Loucy (cell line): ENCODE data around the gene RBMS3.

Experiments used
- H2AFZ ChIP-seq: fragments of 200-600 bp; sonication (generic); 2 replicates; pipeline ENCODE4 v1.6.0; 2016; ENCODE audit warnings: antibody characterized with exemption, mild to moderate bottlenecking, low read length, moderate library complexity
- H3F3A ChIP-seq: fragments of 200-600 bp; 2 replicates; pipeline ENCODE4 v1.6.0; 2016; ENCODE audit warnings: antibody characterized with exemption, low read depth, mild to moderate bottlenecking
- H3K27me3 ChIP-seq: fragments of 200-600 bp; sonication (generic); 2 replicates; pipeline ENCODE4 v1.6.1; 2014; ENCODE audit warnings: low read length, mild to moderate bottlenecking; ENCODE audit not compliant: insufficient read depth, poor library complexity, severe bottlenecking
- H3K36me3 ChIP-seq: fragments of 200-600 bp; sonication (generic); 2 replicates; pipeline ENCODE4 v1.6.1; 2016; ENCODE audit warnings: low read length; ENCODE audit not compliant: insufficient read depth
- H3K4me1 ChIP-seq: fragments of 200-600 bp; sonication (generic); 2 replicates; pipeline ENCODE4 v1.5.1; 2014; ENCODE audit warnings: low read length, mild to moderate bottlenecking; ENCODE audit not compliant: insufficient read depth, poor library complexity, severe bottlenecking
- H3K4me2 ChIP-seq: fragments of 200-600 bp; sonication (generic); 2 replicates; pipeline ENCODE4 v1.6.0; 2014; ENCODE audit warnings: antibody characterized with exemption, low read length, low read depth, mild to moderate bottlenecking; ENCODE audit not compliant: poor library complexity, severe bottlenecking
- H3K4me3 ChIP-seq: fragments of 200-600 bp; sonication (generic); 2 replicates; pipeline ENCODE4 v1.5.1; 2014; ENCODE audit warnings: low read length, mild to moderate bottlenecking, mixed read lengths; ENCODE audit not compliant: poor library complexity, severe bottlenecking
- H3K79me2 ChIP-seq: fragments of 200-600 bp; sonication (generic); 2 replicates; pipeline ENCODE4 v1.6.1; 2014; ENCODE audit warnings: low read length; ENCODE audit not compliant: insufficient read depth
- H3K9ac ChIP-seq: fragments of 200-600 bp; sonication (generic); 2 replicates; pipeline ENCODE4 v1.6.0; 2014; ENCODE audit warnings: mild to moderate bottlenecking, low read depth, low read length, moderate library complexity; ENCODE audit not compliant: poor library complexity, severe bottlenecking
- H3K9me2 ChIP-seq: fragments of 200-600 bp; sonication (generic); replicated peaks from 2 replicates; pipeline ENCODE4 v1.6.1; 2016; ENCODE audit warnings: low read depth, low read length, mixed read lengths
- H3K9me3 ChIP-seq: fragments of 200-600 bp; sonication (generic); 2 replicates; pipeline ENCODE4 v1.6.1; 2014; ENCODE audit warnings: mild to moderate bottlenecking, antibody characterized with exemption, low read length, low read depth; ENCODE audit not compliant: insufficient read depth
- H4K20me1 ChIP-seq: fragments of 200-600 bp; sonication (generic); 2 replicates; pipeline ENCODE4 v1.6.0; 2014; ENCODE audit warnings: antibody characterized with exemption, low read length, mild to moderate bottlenecking; ENCODE audit not compliant: insufficient read depth, poor library complexity, severe bottlenecking
- CTCF ChIP-seq: fragments of 200-600 bp; sonication (generic); conservative IDR thresholded peaks from 2 replicates; pipeline ENCODE4 v1.5.1; 2014; ENCODE audit warnings: mild to moderate bottlenecking, antibody characterized with exemption, low read length
- EZH2phosphoT487 ChIP-seq: fragments of 200-600 bp; IDR thresholded peaks from 2 replicates; pipeline ENCODE4 v1.6.1; 2018; ENCODE audit warnings: antibody characterized with exemption, mild to moderate bottlenecking, moderate library complexity, borderline replicate concordance

RBMS3 gene

DNA sequence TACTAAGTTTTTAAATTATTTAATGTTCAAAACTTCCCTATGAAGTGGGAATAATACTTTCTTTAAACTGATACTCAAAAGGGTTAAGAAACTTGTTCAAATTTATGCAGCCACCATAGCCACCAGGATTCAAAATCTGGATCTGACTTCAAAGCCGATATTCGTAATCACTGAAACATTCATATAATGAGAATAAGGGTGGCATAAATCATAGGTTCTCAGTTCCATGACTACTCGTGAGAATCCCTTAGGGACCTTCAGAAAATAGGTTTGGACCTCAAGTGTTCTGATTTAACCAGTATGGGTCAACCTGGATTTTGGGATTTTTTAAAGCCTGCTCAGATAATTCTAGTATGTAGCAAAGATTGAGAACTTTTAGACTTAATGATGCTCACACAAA lies 160.6 kb downstream of the RBMS3 start:
- Histone ChIP-seq H3K9me3 (no peaks in the 10 kb centered on the region), H4K20me1 (no peaks in the 10 kb centered on the region), H3K79me2 (no peaks in the 10 kb centered on the region), H2AFZ (no peak overlapping the region), H3F3A (no peaks in the 10 kb centered on the region), H3K4me2 (no peak overlapping the region), H3K9me2 (no peaks in the 10 kb centered on the region), H3K4me1 (no peaks in the 10 kb centered on the region), H3K27me3 (no peaks in the 10 kb centered on the region), H3K36me3 (no peaks in the 10 kb centered on the region), H3K4me3 (no peak overlapping the region), H3K9ac (no peak overlapping the region)
- TF ChIP-seq CTCF (no peak), EZH2phosphoT487 (no peak)

- Histone ChIP-seq H3K9me2 (no peaks in the 10 kb centered on the region), H3F3A (no peaks in the 10 kb centered on the region), H3K9ac (no peak overlapping the region), H2AFZ (no peak overlapping the region), H4K20me1 (no peaks in the 10 kb centered on the region), H3K27me3 (no peaks in the 10 kb centered on the region), H3K4me2 (no peak overlapping the region), H3K36me3 (no peaks in the 10 kb centered on the region), H3K4me1 (no peaks in the 10 kb centered on the region), H3K79me2 (no peaks in the 10 kb centered on the region), H3K4me3 (no peak overlapping the region), H3K9me3 (no peaks in the 10 kb centered on the region)
- TF ChIP-seq CTCF (no peak), EZH2phosphoT487 (no peak)
These were observed 167.2 kb downstream of the RBMS3 start for GRCh38 chr3:29447946-29448627.

- no peaks in the 10 kb centered on the region for H3K27me3 ChIP-seq
- no peaks in the 10 kb centered on the region for H4K20me1 ChIP-seq
- no peak for TF ChIP-seq EZH2phosphoT487
- H3K4me2 ChIP-seq: no peak overlapping the region
- H3K9ac ChIP-seq: no peak overlapping the region
- H3K79me2 ChIP-seq: no peaks in the 10 kb centered on the region
- no peaks in the 10 kb centered on the region for H3F3A ChIP-seq
- no peaks in the 10 kb centered on the region for H3K4me1 ChIP-seq
- no peaks in the 10 kb centered on the region for H3K9me2 ChIP-seq
- H3K9me3 ChIP-seq: no peaks in the 10 kb centered on the region
- H2AFZ ChIP-seq: no peak overlapping the region
- H3K36me3 ChIP-seq: no peaks in the 10 kb centered on the region
- no peak overlapping the region for H3K4me3 ChIP-seq
These were observed 171.0 kb downstream of the RBMS3 start for GRCh38 chr3:29451920-29452319.

DNA sequence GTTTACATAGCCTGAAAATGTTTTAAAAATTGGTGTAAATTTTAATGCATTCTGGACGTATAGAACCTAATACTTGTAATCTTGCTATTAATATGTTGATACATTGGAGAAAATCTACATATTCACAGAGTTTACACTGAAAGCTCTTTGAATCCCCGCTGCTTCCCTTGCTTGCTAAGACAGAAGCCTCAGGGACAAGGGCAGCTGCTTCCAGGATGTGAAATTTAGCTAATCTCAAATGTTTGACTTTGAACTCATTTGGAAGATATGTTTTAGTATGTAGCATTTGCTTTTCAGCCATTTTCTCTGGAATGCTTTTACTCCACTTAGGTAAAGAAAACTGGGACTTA lies 172.0 kb downstream of the RBMS3 start:
- no peaks in the 10 kb centered on the region for H3K27me3 ChIP-seq
- no peaks in the 10 kb centered on the region for H3F3A ChIP-seq
- TF ChIP-seq EZH2phosphoT487 (no peak), CTCF (no peak)
- no peaks in the 10 kb centered on the region for H3K9me3 ChIP-seq
- H4K20me1 ChIP-seq: no peaks in the 10 kb centered on the region
- no peaks in the 10 kb centered on the region for H3K9me2 ChIP-seq
- no peaks in the 10 kb centered on the region for H3K4me1 ChIP-seq
- H3K4me3 ChIP-seq: no peak overlapping the region
- H2AFZ ChIP-seq: no peak overlapping the region
- H3K79me2 ChIP-seq: no peaks in the 10 kb centered on the region
- no peak overlapping the region for H3K9ac ChIP-seq
- no peak overlapping the region for H3K4me2 ChIP-seq
- no peaks in the 10 kb centered on the region for H3K36me3 ChIP-seq
